IMR-90 (cell line): ENCODE data around the gene RPUSD1. TPM values are rescaled to one million over a fixed set of nuclear protein-coding genes. Genes with fewer than 3 reads are reported as not detected.

ENCODE experiments used
- ATAC-seq: fragments of 200-7000 bp; cut with Tn5 transposase; 2 replicates; pipeline ENCODE4 v1.9.1; 2020; ENCODE audit warnings: low read depth, mild to moderate bottlenecking, moderate library complexity
- BruUV-seq: library from RNA; stranded (reverse); fragments of 400-500 nt; replicated peaks from 2 replicates; lab custom pipeline; 2021; lab: Mats Ljungman, UMichigan
- CTCF ChIA-PET: fragments of 300-600 bp; formaldehyde crosslinking; extraction: SDS; loops from one replicate; lab custom pipeline; 2021; ENCODE audit warnings: antibody characterized with exemption; lab: Yijun Ruan, JAX
- POLR2A ChIA-PET: fragments of 300-600 bp; sonication (Branson Sonifier 250); formaldehyde crosslinking; loops from one replicate; lab custom pipeline; 2022; ENCODE audit warnings: antibody characterized with exemption; ENCODE audit not compliant: unreplicated experiment; lab: Charles Lee
- DNase-seq: peaks from one replicate; pipeline ENCODE4 v3.0.0; 2013
- H2AFZ ChIP-seq: replicated peaks from 2 replicates; pipeline ENCODE3; 2013; ENCODE audit warnings: low read length, mild to moderate bottlenecking; ENCODE audit not compliant: poor library complexity
- H2AK5ac ChIP-seq: 2 replicates; pipeline ENCODE4 v1.6.1; 2013; ENCODE audit warnings: low read depth, low read length, inconsistent platforms
- H2AK9ac ChIP-seq: replicated peaks from 2 replicates; pipeline ENCODE3; 2013; ENCODE audit warnings: mild to moderate bottlenecking, low read depth, low read length, moderate library complexity; ENCODE audit not compliant: poor library complexity
- H2BK120ac ChIP-seq: 2 replicates; pipeline ENCODE4 v1.6.1; 2013; ENCODE audit warnings: low read depth, low read length, inconsistent platforms
- H2BK15ac ChIP-seq: 3 replicates; pipeline ENCODE4 v1.6.1; 2013; ENCODE audit warnings: low read depth, low read length, inconsistent platforms
- H2BK20ac ChIP-seq: 2 replicates; pipeline ENCODE4 v1.6.1; 2013; ENCODE audit warnings: low read depth, mild to moderate bottlenecking, inconsistent platforms, low read length, moderate library complexity
- H2BK5ac ChIP-seq: 2 replicates; pipeline ENCODE4 v1.6.1; 2013; ENCODE audit warnings: mild to moderate bottlenecking, low read depth, low read length, inconsistent platforms; ENCODE audit not compliant: poor library complexity, severe bottlenecking
- H3K14ac ChIP-seq: replicated peaks from 2 replicates; pipeline ENCODE4 v1.6.1; 2013; ENCODE audit warnings: low read depth, low read length, inconsistent platforms
- H3K18ac ChIP-seq: 2 replicates; pipeline ENCODE4 v1.6.1; 2013; ENCODE audit warnings: low read depth, low read length, control low read depth
- H3K23ac ChIP-seq: 2 replicates; pipeline ENCODE4 v1.6.1; 2013; ENCODE audit warnings: low read depth, low read length, inconsistent platforms
- H3K27ac ChIP-seq: 2 replicates; pipeline ENCODE4 v1.5.1; 2013; ENCODE audit warnings: mild to moderate bottlenecking, control low read depth, low read length; ENCODE audit not compliant: insufficient read depth
- H3K27me3 ChIP-seq: 2 replicates; pipeline ENCODE4 v1.6.1; 2013; ENCODE audit warnings: low read length; ENCODE audit not compliant: control insufficient read depth, insufficient read depth
- H3K36me3 ChIP-seq: 2 replicates; pipeline ENCODE4 v1.6.1; 2013; ENCODE audit warnings: low read length, mixed read lengths; ENCODE audit not compliant: control insufficient read depth, insufficient read depth
- H3K4ac ChIP-seq: 2 replicates; pipeline ENCODE4 v1.6.1; 2013; ENCODE audit warnings: low read depth, low read length, inconsistent platforms
- H3K4me1 ChIP-seq: 2 replicates; pipeline ENCODE4 v1.6.1; 2013; ENCODE audit warnings: low read length, mixed read lengths; ENCODE audit not compliant: control insufficient read depth, insufficient read depth
- H3K4me2 ChIP-seq: 2 replicates; pipeline ENCODE4 v1.6.1; 2013; ENCODE audit warnings: low read depth, mild to moderate bottlenecking, control low read depth, low read length, moderate library complexity
- H3K4me3 ChIP-seq: 2 replicates; pipeline ENCODE4 v1.5.1; 2013; ENCODE audit warnings: low read depth, mild to moderate bottlenecking, control low read depth, low read length, moderate library complexity; ENCODE audit not compliant: insufficient read depth
- H3K56ac ChIP-seq: 2 replicates; pipeline ENCODE4 v1.6.1; 2013; ENCODE audit warnings: low read length, inconsistent platforms; ENCODE audit not compliant: insufficient read depth; ENCODE audit errors: extremely low read depth
- H3K79me1 ChIP-seq, 2 experiments: 2 replicates each; pipeline ENCODE4 v1.6.1; 2013; ENCODE audit warnings: low read length in 2 of 2, inconsistent platforms in 1 of 2, low read depth in 1 of 2
- H3K9ac ChIP-seq: 2 replicates; pipeline ENCODE4 v1.6.1; 2013; ENCODE audit warnings: low read depth, low read length, control low read depth
- H3K9me1 ChIP-seq: 2 replicates; pipeline ENCODE4 v1.6.1; 2013; ENCODE audit warnings: low read length, inconsistent platforms; ENCODE audit not compliant: insufficient read depth
- H3K9me3 ChIP-seq: 2 replicates; pipeline ENCODE4 v1.6.1; 2013; ENCODE audit warnings: low read length; ENCODE audit not compliant: control insufficient read depth, insufficient read depth
- H4K20me1 ChIP-seq: 2 replicates; pipeline ENCODE4 v1.6.1; 2013; ENCODE audit warnings: low read length, inconsistent platforms; ENCODE audit not compliant: insufficient read depth
- H4K5ac ChIP-seq: 2 replicates; pipeline ENCODE4 v1.6.1; 2013; ENCODE audit warnings: mild to moderate bottlenecking, low read depth, low read length, control low read depth
- H4K8ac ChIP-seq, 2 experiments: 2 replicates each; pipeline ENCODE4 v1.6.1; 2013; ENCODE audit warnings: low read depth in 2 of 2, low read length in 2 of 2, control low read depth in 1 of 2, inconsistent platforms in 1 of 2
- H4K91ac ChIP-seq: 2 replicates; pipeline ENCODE4 v1.6.1; 2013; ENCODE audit warnings: low read depth, low read length, inconsistent platforms; ENCODE audit not compliant: insufficient read depth
- BHLHE40 ChIP-seq: fragments of 150-350 bp; IDR thresholded peaks from 2 replicates; pipeline ENCODE4 v1.6.1; 2016; ENCODE audit warnings: mild to moderate bottlenecking, low read depth, low read length
- FOS ChIP-seq: fragments of 150-350 bp; IDR thresholded peaks from 2 replicates; pipeline ENCODE4 v1.6.1; 2016; ENCODE audit warnings: low read depth, low read length
- RAD21 ChIP-seq: IDR thresholded peaks from 2 replicates; pipeline ENCODE4 v1.6.1; 2012; ENCODE audit warnings: low read length, improper control_type of control experiment
- SMC3 ChIP-seq: fragments of 150-350 bp; IDR thresholded peaks from 2 replicates; pipeline ENCODE4 v1.6.1; 2016; ENCODE audit warnings: low read depth, mild to moderate bottlenecking, antibody characterized with exemption, low read length, moderate library complexity
- USF2 ChIP-seq: fragments of 150-350 bp; IDR thresholded peaks from 2 replicates; pipeline ENCODE4 v1.6.1; 2017; ENCODE audit warnings: mild to moderate bottlenecking, antibody characterized with exemption, low read length, low read depth
- WGBS, 2 experiments: methylation state at CpG; one replicate each; pipeline versions ENCODE4 v1.1.5 to v1.1.7; 2013; ENCODE audit warnings: missing lambda C conversion rate in 2 of 2; ENCODE audit not compliant: insufficient read length in 1 of 2; ENCODE audit errors: extremely low coverage in 2 of 2; 5-methylcytosine and 5-hydroxymethylcytosine counted together
- dilution Hi-C: fragments of 300-500 bp; cut with HindIII; formaldehyde crosslinking; loops from one replicate; pipeline ENCODE4 v1.14.3; 2018; ENCODE audit warnings: low sequenced_read_pairs; ENCODE audit not compliant: unreplicated experiment
- in situ Hi-C: fragments of 300-500 bp; cut with MboI; formaldehyde crosslinking; loops from 3 replicates; pipeline ENCODE4 v1.14.3; 2019; ENCODE audit warnings: low sequenced_read_pairs, inconsistent platforms, mixed read lengths
- intact Hi-C: fragments of 100-400 bp; cut with micrococcal nuclease; formaldehyde crosslinking; loops from 2 replicates; pipeline ENCODE4 v1.10.0; 2022
- polyA plus RNA-seq, 3 experiments: library from polyadenylated mRNA; depleted of rRNA; stranded (reverse); fragments of >200 nt; gene quantifications; 2 replicates each; pipeline ENCODE4 v1.2.3, GENCODE V29; 2012; ENCODE audit warnings: low replicate concordance in 1 of 3
- total RNA-seq: library from RNA; depleted of rRNA; stranded (reverse); fragments of >200 nt; gene quantifications from 2 replicates; pipeline ENCODE4 v1.2.3, GENCODE V29; 2012

RPUSD1 gene
- total and polyA plus RNA-seq, 2 of the 4 experiments (the other 2 are of a cell fraction) = 13.1 to 32.3 TPM

- in situ Hi-C loops (loop anchor here (5.0 to 25.0 kb wide), 2 partner anchors 237 to 397 kb away; no protein-coding TSS in a partner anchor), dilution Hi-C loops (no loop called here), intact Hi-C loops (no loop called here)
- Histone ChIP-seq H3K27me3 (peaks cover 19% of the 10 kb centered on the region), H3K23ac (no peak overlapping the region), H3K4me2 (no peak overlapping the region), H3K14ac (no peak overlapping the region), H2BK15ac (no peak overlapping the region), H2AK9ac (no peak overlapping the region), H3K9ac (no peak overlapping the region), H4K5ac (no peak overlapping the region), H4K91ac (no peak overlapping the region), H3K9me3 (no peaks in the 10 kb centered on the region; the same call in none of the 2 replicates), H3K4ac (no peak overlapping the region), H2BK20ac (no peak overlapping the region), H4K20me1 (no peaks in the 10 kb centered on the region), H3K79me1 (no peaks in the 10 kb centered on the region), H3K56ac (no peak overlapping the region), H2BK5ac (no peak overlapping the region), H4K8ac (no peak overlapping the region), H3K18ac (no peak overlapping the region), H2BK120ac (no peak overlapping the region), H3K27ac (no peak overlapping the region), H2AFZ (peak overlapping the region; percentile 79), H3K36me3 (no peaks in the 10 kb centered on the region), H3K4me1 (peaks cover 2% of the 10 kb centered on the region; the same call in 1 of the 2 replicates), H2AK5ac (no peak overlapping the region), H3K9me1 (no peaks in the 10 kb centered on the region), H3K4me3 (no peak overlapping the region)
- peak; percentile 70 for DNase-seq
- TF ChIP-seq SMC3 (no peak), FOS (0 out of 2 replicates have a peak, but pooled peaks have one; percentile 1), USF2 (peak; percentile 74; the same call in 1 of the 2 replicates), BHLHE40 (peak; percentile 82), RAD21 (no peak)
- no CpG with 5 or more reads among the region's 9 CpGs for WGBS, 2 experiments
- ATAC-seq = peak; percentile 44
- no TSS peak for BruUV-seq
- CTCF ChIA-PET = interaction anchor here (0.7 kb wide), 1 partner anchor 381 kb away, joined by 3 read pairs; no protein-coding TSS in a partner anchor
- POLR2A ChIA-PET = no interaction called here
Measured at GRCh38 chr16:814974-815373, 26.8 kb upstream of the RPUSD1 start.
